ENCODE measurements around the gene DPCD.

The DPCD gene

DNA sequence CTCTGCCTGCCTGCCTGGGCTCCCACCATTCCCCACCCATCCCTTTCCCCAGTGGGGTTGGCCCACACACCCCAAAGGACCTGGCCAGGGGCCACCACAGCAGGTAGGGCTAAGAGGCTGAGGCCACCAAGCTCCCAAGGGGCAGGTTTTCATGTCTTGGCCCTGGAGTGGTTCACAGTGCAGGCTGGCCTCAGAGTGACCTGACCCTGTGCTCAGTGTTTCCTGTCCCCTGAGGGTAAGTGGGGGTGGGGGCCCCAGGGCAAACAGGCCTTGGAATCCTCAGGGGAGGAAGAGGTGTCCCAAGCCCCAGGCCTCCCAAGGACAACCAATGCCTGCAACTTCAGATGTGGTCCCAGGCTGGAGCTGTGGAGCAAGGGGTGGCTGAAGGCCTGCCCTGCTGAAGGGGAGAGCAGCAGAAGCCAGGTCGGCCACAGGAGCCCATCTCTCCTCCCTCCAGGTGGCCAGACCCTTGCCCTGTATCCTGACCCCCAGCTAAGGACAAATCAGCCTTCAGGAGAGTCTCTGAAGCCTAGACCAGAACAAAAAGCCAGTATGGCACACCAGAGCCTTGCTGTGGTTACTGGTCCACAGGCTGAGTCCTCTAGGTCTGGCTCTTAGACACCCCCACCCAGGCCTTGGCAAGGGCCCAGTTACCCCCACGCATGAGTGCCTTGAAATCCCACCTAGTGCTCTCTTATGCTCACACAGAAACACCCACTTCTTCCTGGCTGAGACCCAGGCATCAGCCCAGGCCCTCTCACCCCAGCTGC lies 27.6 kb upstream of the DPCD start:
- no peaks in the 10 kb centered on the region for H3K9me3 ChIP-seq (ENCODE audit: low read length)
- H2AFZ ChIP-seq (ENCODE audit: low read length) = no peak overlapping the region
- no peaks in the 10 kb centered on the region for H3K4me1 ChIP-seq (ENCODE audit: insufficient read depth, low read length, severe bottlenecking)
- H3K4me3 ChIP-seq (ENCODE audit: low read depth, low read length, poor library complexity, severe bottlenecking) = no peak overlapping the region
- H3F3A ChIP-seq (ENCODE audit: insufficient read depth, low read length) = no peaks in the 10 kb centered on the region
- TF ChIP-seq, protein P1, sequence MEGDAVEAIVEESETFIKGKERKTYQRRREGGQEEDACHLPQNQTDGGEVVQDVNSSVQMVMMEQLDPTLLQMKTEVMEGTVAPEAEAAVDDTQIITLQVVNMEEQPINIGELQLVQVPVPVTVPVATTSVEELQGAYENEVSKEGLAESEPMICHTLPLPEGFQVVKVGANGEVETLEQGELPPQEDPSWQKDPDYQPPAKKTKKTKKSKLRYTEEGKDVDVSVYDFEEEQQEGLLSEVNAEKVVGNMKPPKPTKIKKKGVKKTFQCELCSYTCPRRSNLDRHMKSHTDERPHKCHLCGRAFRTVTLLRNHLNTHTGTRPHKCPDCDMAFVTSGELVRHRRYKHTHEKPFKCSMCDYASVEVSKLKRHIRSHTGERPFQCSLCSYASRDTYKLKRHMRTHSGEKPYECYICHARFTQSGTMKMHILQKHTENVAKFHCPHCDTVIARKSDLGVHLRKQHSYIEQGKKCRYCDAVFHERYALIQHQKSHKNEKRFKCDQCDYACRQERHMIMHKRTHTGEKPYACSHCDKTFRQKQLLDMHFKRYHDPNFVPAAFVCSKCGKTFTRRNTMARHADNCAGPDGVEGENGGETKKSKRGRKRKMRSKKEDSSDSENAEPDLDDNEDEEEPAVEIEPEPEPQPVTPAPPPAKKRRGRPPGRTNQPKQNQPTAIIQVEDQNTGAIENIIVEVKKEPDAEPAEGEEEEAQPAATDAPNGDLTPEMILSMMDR (IDR thresholded peaks at IDR 0.05; ENCODE audit: low read length) = no peak
- no peak for TF ChIP-seq EZH2 (IDR thresholded peaks at IDR 0.05; ENCODE audit: borderline replicate concordance, low read length)
- H3K9ac ChIP-seq (ENCODE audit: low read length) = no peak overlapping the region
- H3K27ac ChIP-seq (ENCODE audit: low read depth, low read length, poor library complexity, severe bottlenecking) = no peak overlapping the region
- no peak overlapping the region for H3K4me2 ChIP-seq (ENCODE audit: low read length)
- no peaks in the 10 kb centered on the region for H3K36me3 ChIP-seq (ENCODE audit: insufficient read depth, low read length)
- no peaks in the 10 kb centered on the region for H3K79me2 ChIP-seq (ENCODE audit: insufficient read depth, low read length)
- H3K27me3 ChIP-seq (ENCODE audit: insufficient read depth, low read length) = no peaks in the 10 kb centered on the region
- H3K9me2 ChIP-seq (ENCODE audit: low read depth, low read length) = no peaks in the 10 kb centered on the region
- no peaks in the 10 kb centered on the region for H4K20me1 ChIP-seq (ENCODE audit: insufficient read depth, low read length)

DNA sequence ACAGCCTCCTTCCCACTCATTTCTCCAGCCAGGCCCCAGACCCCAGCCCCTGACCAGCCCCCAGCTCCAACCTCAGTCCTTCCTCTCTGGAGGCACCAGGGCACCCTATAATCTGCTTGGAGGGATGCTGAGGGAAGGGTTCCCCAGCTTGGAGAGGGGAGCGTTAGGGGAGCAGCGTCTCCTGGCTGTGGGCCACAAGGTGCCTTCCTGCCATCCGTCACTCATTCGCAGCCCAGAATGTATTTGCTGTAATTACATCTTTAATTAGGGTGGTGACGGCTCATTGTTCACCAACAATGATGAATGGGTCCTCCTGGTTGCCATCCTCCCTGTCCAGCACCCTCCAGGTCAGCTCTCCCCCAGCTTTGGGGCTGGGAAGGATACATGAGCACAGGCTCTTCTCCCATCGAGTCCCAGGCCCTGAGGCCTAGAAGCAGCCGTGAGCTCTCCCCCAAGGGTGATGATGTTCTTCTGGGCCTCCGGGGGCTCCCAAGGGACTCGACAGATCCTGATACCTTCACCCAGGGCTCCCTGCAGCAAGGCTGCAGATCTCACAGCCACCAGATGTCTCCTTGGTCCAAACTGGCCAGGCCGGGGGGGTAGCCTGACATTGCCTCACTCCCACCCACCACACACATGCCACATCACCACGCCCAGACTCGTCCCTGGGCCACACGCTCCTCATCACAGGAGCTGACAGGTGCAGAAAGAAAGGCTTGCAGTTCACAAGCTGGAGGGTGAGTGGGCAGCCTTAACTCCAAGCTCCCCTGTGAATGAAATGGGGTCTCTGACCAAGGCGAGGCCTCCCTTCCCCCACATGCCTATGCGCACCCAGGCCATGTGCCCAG lies 26.8 kb upstream of the DPCD start:
- Histone ChIP-seq H3K4me1 (ENCODE audit: insufficient read depth, low read length, severe bottlenecking) (no peaks in the 10 kb centered on the region), H3K9ac (ENCODE audit: low read length) (no peak overlapping the region), H3K27me3 (ENCODE audit: insufficient read depth, low read length) (no peaks in the 10 kb centered on the region), H3K36me3 (ENCODE audit: insufficient read depth, low read length) (no peaks in the 10 kb centered on the region), H3K9me2 (ENCODE audit: low read depth, low read length) (no peaks in the 10 kb centered on the region), H3K4me3 (ENCODE audit: low read depth, low read length, poor library complexity, severe bottlenecking) (no peak overlapping the region), H3K4me2 (ENCODE audit: low read length) (no peak overlapping the region), H4K20me1 (ENCODE audit: insufficient read depth, low read length) (no peaks in the 10 kb centered on the region), H3K79me2 (ENCODE audit: insufficient read depth, low read length) (no peaks in the 10 kb centered on the region), H3K9me3 (ENCODE audit: low read length) (no peaks in the 10 kb centered on the region), H2AFZ (ENCODE audit: low read length) (no peak overlapping the region), H3F3A (ENCODE audit: insufficient read depth, low read length) (no peaks in the 10 kb centered on the region), H3K27ac (ENCODE audit: low read depth, low read length, poor library complexity, severe bottlenecking) (no peak overlapping the region)
- TF ChIP-seq EZH2 (IDR thresholded peaks at IDR 0.05; ENCODE audit: borderline replicate concordance, low read length) = no peak
- TF ChIP-seq, protein P1 (IDR thresholded peaks at IDR 0.05; ENCODE audit: low read length) = no peak

DNA sequence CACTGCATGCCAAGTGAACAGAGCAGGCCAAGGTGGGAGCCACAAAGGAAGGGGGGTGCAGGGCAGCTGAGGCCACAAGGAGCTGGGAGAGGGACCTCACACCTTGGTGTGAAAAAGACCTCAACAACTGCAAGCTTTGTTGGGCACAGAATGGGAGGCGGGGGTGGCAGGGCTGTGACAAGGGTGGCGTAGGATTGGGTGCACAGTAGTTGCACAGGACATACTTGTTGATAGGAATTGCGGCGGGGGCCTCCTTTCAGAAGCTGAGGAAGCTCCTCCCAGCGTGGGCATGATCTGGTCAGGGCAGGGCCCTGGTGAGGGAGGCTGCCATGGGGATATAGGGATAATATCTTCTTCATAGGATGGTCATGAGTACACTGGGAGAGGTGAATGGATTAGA lies 25.9 kb upstream of the DPCD start:
- H3K9me2 ChIP-seq (ENCODE audit: low read depth, low read length) = no peaks in the 10 kb centered on the region
- no peaks in the 10 kb centered on the region for H3F3A ChIP-seq (ENCODE audit: insufficient read depth, low read length)
- H3K4me3 ChIP-seq (ENCODE audit: low read depth, low read length, poor library complexity, severe bottlenecking) = no peak overlapping the region
- no peak overlapping the region for H3K27ac ChIP-seq (ENCODE audit: low read depth, low read length, poor library complexity, severe bottlenecking)
- H3K79me2 ChIP-seq (ENCODE audit: insufficient read depth, low read length) = no peaks in the 10 kb centered on the region
- H3K9me3 ChIP-seq (ENCODE audit: low read length) = no peaks in the 10 kb centered on the region
- no peak overlapping the region for H2AFZ ChIP-seq (ENCODE audit: low read length)
- H3K27me3 ChIP-seq (ENCODE audit: insufficient read depth, low read length) = no peaks in the 10 kb centered on the region
- no peaks in the 10 kb centered on the region for H3K36me3 ChIP-seq (ENCODE audit: insufficient read depth, low read length)
- no peak for TF ChIP-seq EZH2 (IDR thresholded peaks at IDR 0.05; ENCODE audit: borderline replicate concordance, low read length)
- TF ChIP-seq, protein P1 (IDR thresholded peaks at IDR 0.05; ENCODE audit: low read length) = no peak
- no peak overlapping the region for H3K4me2 ChIP-seq (ENCODE audit: low read length)
- H4K20me1 ChIP-seq (ENCODE audit: insufficient read depth, low read length) = no peaks in the 10 kb centered on the region
- H3K4me1 ChIP-seq (ENCODE audit: insufficient read depth, low read length, severe bottlenecking) = no peaks in the 10 kb centered on the region
- H3K9ac ChIP-seq (ENCODE audit: low read length) = no peak overlapping the region

Measured in OCI-LY1 (cell line).